Ishikawa (cell line): ENCODE data around the gene TCF4.

Experiments used
- CREB1 ChIP-seq: IDR thresholded peaks from 2 replicates; pipeline ENCODE4 v1.6.1; 2012; ENCODE audit warnings: low read depth
- FOXM1 ChIP-seq: IDR thresholded peaks from 2 replicates; pipeline ENCODE4 v1.6.1; 2012; ENCODE audit warnings: low read depth, borderline replicate concordance
- RAD21 ChIP-seq: IDR thresholded peaks from 2 replicates; pipeline ENCODE4 v1.6.1; 2012; ENCODE audit warnings: low read depth
- TAF1 ChIP-seq: IDR thresholded peaks from 2 replicates; pipeline ENCODE4 v1.6.1; 2012; ENCODE audit warnings: low read depth, mild to moderate bottlenecking
- TEAD4 ChIP-seq: IDR thresholded peaks from 2 replicates; pipeline ENCODE4 v1.6.1; 2012
- YY1 ChIP-seq: IDR thresholded peaks from 2 replicates; pipeline ENCODE4 v1.6.1; 2012; ENCODE audit warnings: low read depth
- TF ChIP-seq, protein P1 (sequence below): IDR thresholded peaks from 2 replicates; pipeline ENCODE4 v1.6.1; 2012; ENCODE audit warnings: low read depth, mild to moderate bottlenecking

DNA sequence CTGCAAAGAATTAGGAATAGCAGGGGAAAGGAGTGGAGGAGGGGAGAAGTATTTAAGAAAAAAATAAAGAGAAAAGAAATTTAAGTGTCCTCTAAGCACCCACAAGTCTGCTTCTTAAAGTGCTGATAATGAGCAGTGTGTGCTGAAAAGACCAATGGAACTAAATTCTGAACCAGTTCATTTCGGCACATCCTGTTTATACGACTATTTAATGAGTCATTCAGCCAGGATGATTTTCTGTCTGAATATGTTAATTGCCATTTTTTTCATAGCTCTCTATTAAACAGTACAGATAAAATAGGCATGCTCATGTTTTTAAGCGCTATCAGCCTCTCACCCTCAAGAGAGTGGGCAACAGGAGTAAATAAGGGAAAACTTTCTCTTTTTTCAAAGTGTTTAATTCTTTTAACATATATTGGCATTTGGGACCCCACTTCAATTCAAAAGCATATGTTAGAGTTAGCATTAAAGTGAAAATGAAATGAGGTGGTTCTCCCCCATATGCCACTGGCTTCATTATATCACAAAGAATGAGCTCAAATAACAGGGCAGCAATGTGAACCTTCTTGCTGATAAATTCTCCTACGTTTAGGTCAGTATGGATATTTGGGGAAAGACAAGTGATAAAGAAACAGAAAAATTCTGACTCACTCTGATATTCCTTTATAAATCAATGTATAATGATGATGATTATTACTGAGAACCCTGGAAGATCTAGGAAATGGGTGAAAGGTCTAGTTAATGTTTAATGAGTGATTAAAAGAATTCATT, 87.5 kb downstream of the TCF4 start:
- TF ChIP-seq, protein P1, sequence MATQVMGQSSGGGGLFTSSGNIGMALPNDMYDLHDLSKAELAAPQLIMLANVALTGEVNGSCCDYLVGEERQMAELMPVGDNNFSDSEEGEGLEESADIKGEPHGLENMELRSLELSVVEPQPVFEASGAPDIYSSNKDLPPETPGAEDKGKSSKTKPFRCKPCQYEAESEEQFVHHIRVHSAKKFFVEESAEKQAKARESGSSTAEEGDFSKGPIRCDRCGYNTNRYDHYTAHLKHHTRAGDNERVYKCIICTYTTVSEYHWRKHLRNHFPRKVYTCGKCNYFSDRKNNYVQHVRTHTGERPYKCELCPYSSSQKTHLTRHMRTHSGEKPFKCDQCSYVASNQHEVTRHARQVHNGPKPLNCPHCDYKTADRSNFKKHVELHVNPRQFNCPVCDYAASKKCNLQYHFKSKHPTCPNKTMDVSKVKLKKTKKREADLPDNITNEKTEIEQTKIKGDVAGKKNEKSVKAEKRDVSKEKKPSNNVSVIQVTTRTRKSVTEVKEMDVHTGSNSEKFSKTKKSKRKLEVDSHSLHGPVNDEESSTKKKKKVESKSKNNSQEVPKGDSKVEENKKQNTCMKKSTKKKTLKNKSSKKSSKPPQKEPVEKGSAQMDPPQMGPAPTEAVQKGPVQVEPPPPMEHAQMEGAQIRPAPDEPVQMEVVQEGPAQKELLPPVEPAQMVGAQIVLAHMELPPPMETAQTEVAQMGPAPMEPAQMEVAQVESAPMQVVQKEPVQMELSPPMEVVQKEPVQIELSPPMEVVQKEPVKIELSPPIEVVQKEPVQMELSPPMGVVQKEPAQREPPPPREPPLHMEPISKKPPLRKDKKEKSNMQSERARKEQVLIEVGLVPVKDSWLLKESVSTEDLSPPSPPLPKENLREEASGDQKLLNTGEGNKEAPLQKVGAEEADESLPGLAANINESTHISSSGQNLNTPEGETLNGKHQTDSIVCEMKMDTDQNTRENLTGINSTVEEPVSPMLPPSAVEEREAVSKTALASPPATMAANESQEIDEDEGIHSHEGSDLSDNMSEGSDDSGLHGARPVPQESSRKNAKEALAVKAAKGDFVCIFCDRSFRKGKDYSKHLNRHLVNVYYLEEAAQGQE = no peak
- no peak for TF ChIP-seq CREB1
- TF ChIP-seq TEAD4 = no peak
- no peak for TF ChIP-seq TAF1
- no peak for TF ChIP-seq FOXM1
- TF ChIP-seq YY1 = no peak
- no peak for TF ChIP-seq RAD21
